ENCODE results near the gene PRR20G.
"Not testable (repeated sequence)": the region's sequence is repeated elsewhere in the genome, so short reads cannot be mapped to it uniquely, and the experiment has no call there.

Gene PRR20G

DNA sequence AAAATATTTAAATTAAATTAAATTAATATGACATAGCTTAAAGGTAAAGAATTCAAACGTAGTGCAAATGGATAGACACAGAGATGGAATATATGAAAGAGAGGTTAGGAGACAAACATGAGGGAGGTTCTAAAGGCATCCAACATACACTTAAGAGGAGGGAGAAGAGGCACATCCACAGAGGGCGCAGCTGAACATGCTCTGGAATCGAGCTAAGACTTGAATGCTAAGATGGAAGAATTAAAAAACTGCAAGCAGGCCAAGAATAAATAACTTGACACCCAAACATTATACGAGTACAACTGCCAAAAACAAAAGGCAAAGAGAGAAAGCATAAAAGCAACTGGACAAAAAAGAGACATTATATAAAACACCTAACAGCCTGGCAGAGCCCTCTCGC, 9.1 kb upstream of the PRR20G start:
- DNase-seq = no peak

DNA sequence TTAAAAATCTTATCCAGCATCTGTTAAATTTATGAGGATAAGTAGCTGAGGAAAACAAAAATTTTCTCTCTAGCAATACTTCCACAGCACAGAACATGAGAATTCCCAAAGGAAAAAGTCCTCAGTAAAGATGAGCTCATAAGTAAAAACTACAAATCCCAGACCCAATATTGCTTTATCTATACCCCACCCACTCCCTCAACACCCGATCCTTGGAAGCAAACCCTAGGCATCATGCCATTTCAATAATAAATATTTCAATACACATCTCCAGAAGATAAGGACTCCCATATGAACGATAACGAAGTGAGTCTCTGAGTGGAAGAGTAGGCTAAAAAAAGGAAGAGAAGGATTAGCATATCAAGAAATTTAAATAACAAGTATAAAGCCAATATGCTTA, 8.3 kb upstream of the PRR20G start:
- no peak for DNase-seq

GRCh38 chr3:127293650-127294049, 5.8 kb upstream of the PRR20G start:
- DNase-seq = not testable (repeated sequence)

- no peak for DNase-seq
Measured at GRCh38 chr3:127291611-127292010, 3.8 kb upstream of the PRR20G start.

DNA sequence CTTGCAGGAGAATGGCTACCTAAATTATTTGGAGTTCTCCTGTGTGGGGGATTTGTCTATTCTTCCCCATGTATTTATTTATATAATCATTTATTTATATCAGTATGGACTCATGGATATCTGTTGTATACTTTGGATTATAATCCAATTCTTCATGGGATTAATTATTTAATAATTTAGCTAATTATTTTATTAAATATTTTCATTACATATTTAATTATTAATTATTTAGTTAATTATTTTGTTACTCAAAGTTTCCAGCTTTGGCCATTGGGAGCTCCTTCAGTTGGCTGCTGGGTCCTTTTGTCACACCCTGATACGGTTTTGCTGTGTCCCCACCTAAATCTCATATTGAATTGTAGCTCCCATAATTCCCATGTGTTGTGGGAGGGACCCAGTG, 3.3 kb upstream of the PRR20G start:
- no peak for DNase-seq

DNA sequence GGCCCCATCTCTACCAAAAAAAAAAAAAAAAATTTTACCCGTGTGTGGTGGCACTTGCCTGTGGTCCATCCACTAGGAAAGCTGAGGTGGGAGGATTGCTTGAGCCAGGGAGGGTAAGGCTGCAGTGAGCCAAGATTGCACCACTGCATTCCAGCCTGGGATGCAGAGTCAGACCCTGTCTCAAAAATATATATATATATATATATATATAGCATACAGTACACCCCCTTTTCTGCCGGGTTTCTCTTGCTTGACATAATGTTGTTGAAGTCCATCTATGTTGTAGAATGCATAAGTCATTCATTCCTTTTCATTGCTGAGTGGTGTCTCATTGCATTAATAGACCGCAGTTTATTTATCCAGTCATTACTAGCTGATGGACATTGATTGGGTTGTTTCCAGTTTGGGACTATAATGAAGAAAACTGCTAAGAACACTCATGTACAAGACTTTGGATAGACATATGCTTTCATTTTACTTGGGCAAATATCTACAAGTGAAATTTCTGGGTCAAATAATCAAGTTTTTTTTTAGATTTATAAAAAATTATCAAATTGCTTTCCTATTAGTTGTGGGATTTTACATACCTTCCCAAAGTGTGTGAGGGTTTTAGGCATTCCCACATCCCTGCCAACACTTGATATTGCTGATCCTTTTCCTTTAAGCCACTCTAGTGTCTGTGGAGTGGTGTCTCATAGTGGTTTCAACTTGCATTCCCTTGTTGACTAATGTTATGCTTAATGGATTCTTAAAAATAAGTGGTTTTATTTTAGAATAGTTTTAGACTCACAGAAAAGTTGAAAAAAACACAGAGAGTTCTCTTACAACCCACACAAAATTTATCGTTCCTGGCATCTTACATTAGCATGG, 2.1 kb upstream of the PRR20G start:
- DNase-seq = no peak

GRCh38 chr3:127288921-127289705, 1.3 kb upstream of the PRR20G start:
- no peak for DNase-seq

DNA sequence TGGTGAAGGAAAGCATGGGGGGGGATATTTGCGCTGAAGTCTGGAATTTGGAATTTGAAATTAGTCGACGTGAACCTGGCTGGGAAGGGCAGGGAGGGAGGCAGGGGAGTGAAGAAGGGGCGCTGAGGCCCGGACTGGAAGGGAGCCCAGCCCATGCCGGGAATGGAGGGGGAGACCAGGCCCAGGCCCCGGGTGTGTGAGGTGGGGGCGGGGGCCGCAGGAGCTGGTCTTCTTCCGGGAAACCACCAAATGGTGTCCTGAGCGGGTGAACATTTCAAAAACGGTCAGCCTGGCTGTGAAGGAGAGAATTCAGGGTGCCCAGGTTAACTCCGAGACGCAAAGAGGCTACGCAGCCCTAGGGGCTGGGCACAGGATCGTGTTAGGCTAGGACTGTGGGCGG, 497 bp upstream of the PRR20G start:
- DNase-seq = no peak

- DNase-seq = no peak
Measured at GRCh38 chr3:127286571-127287140, 1.2 kb downstream of the PRR20G start.

- no peak for DNase-seq
Measured at GRCh38 chr3:127284258-127284657, 3.6 kb downstream of the PRR20G start.

- no peak for DNase-seq
Measured at GRCh38 chr3:127277561-127277960, 10.3 kb downstream of the PRR20G start.

GRCh38 chr3:127276995-127277394, 10.9 kb downstream of the PRR20G start:
- DNase-seq = no peak

DNA sequence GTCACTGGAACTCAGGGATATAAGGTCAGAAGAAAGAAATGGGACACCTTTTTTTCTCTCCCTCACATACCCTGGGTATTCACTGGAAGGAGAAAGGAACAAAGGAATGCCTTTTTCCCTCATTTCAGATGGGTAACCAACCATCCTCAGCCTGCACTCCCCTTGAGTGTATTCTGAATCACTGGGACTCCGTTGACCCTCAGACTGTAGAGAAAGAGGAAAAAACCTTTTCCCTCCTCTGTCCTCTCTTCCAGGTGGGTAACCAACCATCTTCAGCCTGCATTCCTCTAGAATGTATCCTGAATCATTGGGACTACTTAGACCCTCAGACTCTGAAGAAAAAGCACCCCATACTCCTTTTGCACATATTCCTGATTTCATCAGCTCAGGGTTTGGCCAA, 11.4 kb downstream of the PRR20G start:
- DNase-seq = no peak

DNA sequence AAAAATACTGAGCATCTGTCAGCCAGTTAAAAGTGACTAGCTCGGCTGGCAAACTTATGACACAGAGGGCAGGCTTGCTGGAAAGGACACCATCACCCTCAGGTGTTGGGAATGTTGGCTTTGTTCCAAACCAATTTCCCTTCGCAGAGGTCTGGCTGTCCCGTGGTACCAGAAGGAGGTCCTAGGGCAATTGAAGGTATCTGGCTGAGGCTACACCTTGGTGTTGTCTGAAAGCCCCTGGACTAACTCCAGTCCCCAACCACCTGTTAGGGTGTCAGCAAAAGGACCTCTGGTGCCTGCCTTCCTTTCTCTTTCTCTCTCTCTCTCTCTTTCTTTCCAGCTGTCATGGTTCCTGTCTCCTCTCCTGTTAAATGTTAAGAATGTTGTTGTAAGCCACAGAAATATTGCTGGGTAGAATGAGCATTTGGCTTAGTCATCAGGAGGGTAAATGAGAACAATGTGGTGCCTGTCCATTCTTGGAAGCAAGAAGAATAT, 12.5 kb downstream of the PRR20G start:
- no peak for DNase-seq

DNA sequence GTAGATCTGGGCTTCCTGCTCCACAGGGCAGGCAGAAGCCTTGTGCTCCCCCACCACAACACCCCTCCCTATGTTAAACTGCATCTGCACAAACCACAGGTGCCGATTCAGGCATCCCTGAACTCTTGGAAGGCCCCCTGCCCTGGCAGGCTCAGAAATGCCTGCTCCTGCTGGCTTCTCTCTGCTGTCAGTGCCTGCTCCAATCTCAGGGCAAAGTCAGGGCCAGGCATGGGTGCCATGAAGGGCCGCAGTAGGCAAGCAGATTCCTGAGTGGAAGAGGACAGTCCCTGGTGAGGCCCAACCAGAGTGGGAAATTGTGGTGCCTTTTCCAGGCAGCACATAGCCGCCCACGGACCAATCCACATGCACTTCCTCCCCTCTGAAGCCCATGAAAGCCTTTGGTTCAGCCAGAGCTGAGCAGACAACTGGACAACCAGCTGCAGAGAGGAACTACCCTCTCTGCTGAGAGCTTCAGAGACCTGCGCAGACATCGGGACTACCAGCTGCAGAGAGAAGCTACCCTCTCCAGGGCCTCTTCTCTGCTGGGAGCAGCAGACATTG, 13.6 kb downstream of the PRR20G start:
- DNase-seq = no peak

GRCh38 chr3:127273206-127273605, 14.6 kb downstream of the PRR20G start:
- no peak for DNase-seq

GRCh38 chr3:127266186-127266585, 21.7 kb downstream of the PRR20G start:
- DNase-seq = no peak

DNA sequence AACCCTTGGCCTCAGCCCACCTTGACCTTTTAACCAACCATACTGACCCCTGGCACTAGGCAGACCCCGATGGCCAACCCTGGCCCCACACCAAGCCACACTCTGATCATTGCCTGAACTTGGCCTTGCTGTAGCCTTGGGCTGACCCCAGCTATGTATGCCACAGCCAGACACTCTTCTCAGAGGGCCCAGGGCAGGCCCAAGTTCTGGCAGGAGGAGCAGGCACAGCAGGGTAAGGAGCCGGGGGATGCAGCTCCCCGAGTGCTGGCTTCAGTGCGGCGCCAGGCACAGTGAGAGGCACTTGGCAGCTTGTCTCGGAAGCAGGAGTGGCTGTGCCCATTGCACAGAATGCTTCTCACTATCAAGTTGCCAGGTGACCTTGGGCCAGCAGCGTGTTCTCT, 22.3 kb downstream of the PRR20G start:
- no peak for DNase-seq

DNA sequence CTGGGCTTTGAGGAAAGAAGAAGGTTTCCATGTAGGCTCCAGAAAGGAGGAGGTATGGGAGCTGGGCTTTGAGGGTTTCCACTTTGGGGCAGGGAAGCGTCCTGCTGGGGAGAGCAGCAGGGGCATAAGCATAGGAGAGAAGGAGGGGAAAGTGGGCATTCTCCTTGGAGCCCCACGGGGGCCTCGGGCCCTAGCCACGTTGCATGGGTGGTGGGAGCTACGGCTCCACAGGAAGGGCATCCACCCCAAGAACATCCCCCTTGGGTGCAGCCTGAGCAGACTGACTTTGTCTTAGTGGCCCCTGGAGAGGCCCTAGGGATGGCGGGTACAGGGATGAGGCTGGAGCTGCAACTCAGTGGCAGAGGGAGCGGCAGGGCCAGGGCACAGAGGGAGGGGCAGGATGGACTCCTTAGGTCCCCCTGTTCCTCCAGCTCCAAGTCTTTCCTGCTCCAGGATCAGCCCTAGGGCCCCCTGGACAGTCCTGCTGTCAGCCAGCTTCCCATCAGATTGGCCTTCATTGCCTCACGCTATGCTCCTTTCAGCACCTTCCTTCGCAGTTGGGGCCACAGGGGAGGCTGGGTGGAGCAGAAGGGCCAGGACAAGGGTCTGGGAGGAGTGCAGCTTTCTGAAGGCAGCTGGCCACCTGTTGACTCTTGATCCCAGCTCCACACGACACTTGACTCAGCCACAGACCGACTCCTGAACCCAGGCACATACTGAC, 22.9 kb downstream of the PRR20G start:
- no peak for DNase-seq

DNA sequence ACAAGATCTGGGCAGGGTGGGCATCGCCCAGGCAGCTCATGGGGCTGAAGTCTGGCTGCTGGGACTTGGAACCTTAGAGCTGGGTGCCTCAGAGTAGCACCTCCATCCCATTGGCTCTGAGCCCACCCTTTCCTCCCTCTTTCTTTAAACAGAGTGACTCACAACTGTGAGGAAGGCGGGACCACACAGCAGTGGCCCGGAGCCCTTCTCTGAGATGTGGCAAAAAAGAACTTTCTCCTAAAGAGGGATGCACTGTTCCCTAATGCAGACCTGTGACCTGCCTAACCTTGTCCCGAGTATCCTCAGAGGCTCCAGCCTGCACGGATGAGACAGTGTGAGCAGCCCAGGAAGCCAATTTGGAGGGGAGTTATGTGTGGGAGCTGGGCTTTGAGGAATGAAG, 23.6 kb downstream of the PRR20G start:
- no peak for DNase-seq

GRCh38 chr3:127263586-127264231, 24.1 kb downstream of the PRR20G start:
- no peak for DNase-seq

DNA sequence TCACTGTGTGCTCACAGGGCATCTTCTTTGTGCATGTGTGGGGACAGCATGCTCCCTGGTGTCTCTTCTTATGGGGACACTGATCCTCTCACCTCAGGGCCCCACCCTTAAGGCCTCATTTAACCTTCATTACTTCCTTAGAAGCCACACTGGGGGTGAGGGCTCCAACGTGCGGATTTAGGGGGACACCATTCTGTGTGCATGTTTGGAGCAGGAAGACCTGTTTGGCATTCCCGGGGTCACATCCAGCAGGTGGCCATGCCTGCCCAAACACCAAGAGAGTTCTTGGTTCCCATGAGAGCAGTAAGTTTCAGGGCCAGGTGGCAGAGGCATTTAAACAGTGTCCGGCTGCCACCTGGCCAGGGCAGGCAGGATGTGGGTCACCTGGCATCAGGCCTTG, 24.8 kb downstream of the PRR20G start:
- DNase-seq = no peak
